Gastrocnemius medialis (tissue), 4 donors: Measurements from ENCODE around the gene HMGCL.

ENCODE experiments used
- POLR2A ChIP-seq, 2 donors: fragments of 450-650 bp; IDR thresholded peaks; one replicate each; pipeline ENCODE4 v1.6.1; 2017; ENCODE audit warnings: antibody characterized with exemption in 2 of 2, mild to moderate bottlenecking in 2 of 2, moderate library complexity in 2 of 2
- TF ChIP-seq, protein P1 (sequence below), 5 experiments: fragments of 450-650 bp in 3 of 5; fragments of 200-600 bp in 2 of 5; sonication (generic) in 2 of 5; IDR thresholded peaks in 4 of 5; conservative IDR thresholded peaks in 1 of 5; 1 replicate in 4 of 5; 2 replicates in 1 of 5; pipeline ENCODE4 v1.5.1; 2016 to 2019; ENCODE audit warnings: antibody characterized with exemption in 5 of 5, mild to moderate bottlenecking in 3 of 5, moderate library complexity in 3 of 5

DNA sequence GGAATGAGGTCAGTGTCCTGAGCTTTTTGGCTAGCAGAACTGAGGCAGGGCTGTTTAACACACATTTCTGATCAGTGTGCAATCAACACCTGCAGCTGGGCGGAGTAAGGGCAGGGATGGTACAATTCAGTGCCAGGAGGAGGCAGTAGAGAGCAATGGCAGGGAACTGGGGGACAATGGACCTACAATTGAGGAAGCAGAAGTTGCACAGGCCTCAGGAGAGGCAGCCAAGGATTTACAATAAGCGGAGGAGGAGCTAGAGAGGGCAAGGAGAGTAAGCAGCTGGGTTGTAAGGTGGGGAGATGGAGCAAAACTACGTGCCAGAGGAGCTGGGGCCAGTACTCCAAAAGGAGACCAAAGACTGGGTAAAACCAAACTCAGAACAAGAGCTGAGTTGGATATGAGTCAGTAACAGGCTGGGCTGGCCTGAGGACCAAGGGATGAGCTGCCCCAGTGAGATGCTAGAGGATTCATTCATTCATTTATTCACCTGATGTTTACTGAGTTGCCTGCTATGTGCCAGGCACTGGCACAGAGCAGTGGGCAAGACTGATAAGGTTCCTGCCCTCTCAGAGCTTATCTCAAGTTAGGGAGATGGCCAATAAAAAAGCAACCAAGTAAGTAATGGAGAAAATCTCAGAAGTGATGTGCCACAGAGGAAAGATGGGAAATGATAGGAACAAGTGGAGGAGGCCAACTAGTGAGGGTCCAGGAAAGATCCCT lies 14.2 kb downstream of the HMGCL start:
- TF ChIP-seq, protein P1, sequence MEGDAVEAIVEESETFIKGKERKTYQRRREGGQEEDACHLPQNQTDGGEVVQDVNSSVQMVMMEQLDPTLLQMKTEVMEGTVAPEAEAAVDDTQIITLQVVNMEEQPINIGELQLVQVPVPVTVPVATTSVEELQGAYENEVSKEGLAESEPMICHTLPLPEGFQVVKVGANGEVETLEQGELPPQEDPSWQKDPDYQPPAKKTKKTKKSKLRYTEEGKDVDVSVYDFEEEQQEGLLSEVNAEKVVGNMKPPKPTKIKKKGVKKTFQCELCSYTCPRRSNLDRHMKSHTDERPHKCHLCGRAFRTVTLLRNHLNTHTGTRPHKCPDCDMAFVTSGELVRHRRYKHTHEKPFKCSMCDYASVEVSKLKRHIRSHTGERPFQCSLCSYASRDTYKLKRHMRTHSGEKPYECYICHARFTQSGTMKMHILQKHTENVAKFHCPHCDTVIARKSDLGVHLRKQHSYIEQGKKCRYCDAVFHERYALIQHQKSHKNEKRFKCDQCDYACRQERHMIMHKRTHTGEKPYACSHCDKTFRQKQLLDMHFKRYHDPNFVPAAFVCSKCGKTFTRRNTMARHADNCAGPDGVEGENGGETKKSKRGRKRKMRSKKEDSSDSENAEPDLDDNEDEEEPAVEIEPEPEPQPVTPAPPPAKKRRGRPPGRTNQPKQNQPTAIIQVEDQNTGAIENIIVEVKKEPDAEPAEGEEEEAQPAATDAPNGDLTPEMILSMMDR (IDR thresholded peaks at IDR 0.05 in 4 of 5, conservative IDR thresholded peaks at IDR 0.05 in 1 of 5), result peak; percentile 32 to 57 (median 49)
- no peak for TF ChIP-seq POLR2A (IDR thresholded peaks at IDR 0.05)
